ES-I3 (cell line): ENCODE results near the gene IRAK1.
"Not testable (repeated sequence)": the region's sequence is repeated elsewhere in the genome, so short reads cannot be mapped to it uniquely, and the experiment has no call there.

ENCODE experiments used
- H3K36me3 ChIP-seq: 2 replicates; pipeline ENCODE4 v1.6.1; 2013; ENCODE audit warnings: mild to moderate bottlenecking, low read length, control low read depth, moderate library complexity; ENCODE audit not compliant: insufficient read depth
- H3K4me1 ChIP-seq: 2 replicates; pipeline ENCODE4 v1.6.1; 2013; ENCODE audit warnings: mild to moderate bottlenecking, control low read depth, low read length; ENCODE audit not compliant: insufficient read depth
- H3K9ac ChIP-seq: 2 replicates; pipeline ENCODE4 v1.6.1; 2013; ENCODE audit warnings: low read depth, mild to moderate bottlenecking, low read length, moderate library complexity
- H3K9me3 ChIP-seq: 2 replicates; pipeline ENCODE4 v1.6.1; 2013; ENCODE audit warnings: mild to moderate bottlenecking, low read length, moderate library complexity; ENCODE audit not compliant: control insufficient read depth, insufficient read depth

The IRAK1 gene

GRCh38 chrX:153988493-153988892 lies 31.2 kb downstream of the IRAK1 start:
- Histone ChIP-seq H3K9me3 (no peaks in the 10 kb centered on the region), H3K36me3 (no peaks in the 10 kb centered on the region), H3K4me1 (peaks cover 5% of the 10 kb centered on the region; the same call in 1 of the 2 replicates), H3K9ac (no peak overlapping the region)

GRCh38 chrX:153984351-153985178 lies 35.1 kb downstream of the IRAK1 start:
- peaks cover 5% of the 10 kb centered on the region; the same call in 1 of the 2 replicates for H3K4me1 ChIP-seq
- H3K9me3 ChIP-seq: no peaks in the 10 kb centered on the region
- no peaks in the 10 kb centered on the region for H3K36me3 ChIP-seq
- H3K9ac ChIP-seq: no peak overlapping the region

GRCh38 chrX:153983321-153983801 lies 36.3 kb downstream of the IRAK1 start:
- no peaks in the 10 kb centered on the region for H3K9me3 ChIP-seq

GRCh38 chrX:153981771-153982533 lies 37.8 kb downstream of the IRAK1 start:
- no peak overlapping the region for H3K9ac ChIP-seq
- no peaks in the 10 kb centered on the region for H3K9me3 ChIP-seq
- H3K4me1 ChIP-seq: peaks cover 5% of the 10 kb centered on the region; the same call in 1 of the 2 replicates
- no peaks in the 10 kb centered on the region for H3K36me3 ChIP-seq

More at GRCh38 chrX:153983321-153983801, 36.3 kb downstream of the IRAK1 start:
- H3K9ac ChIP-seq: no peak overlapping the region
- peaks cover 5% of the 10 kb centered on the region; the same call in 1 of the 2 replicates for H3K4me1 ChIP-seq
- no peaks in the 10 kb centered on the region for H3K36me3 ChIP-seq

- H3K9ac ChIP-seq: no peak overlapping the region
Observed at GRCh38 chrX:153981231-153981630, 38.5 kb downstream of the IRAK1 start.

GRCh38 chrX:153980394-153980793 lies 39.3 kb downstream of the IRAK1 start:
- H3K9ac ChIP-seq, H3K36me3 ChIP-seq, H3K9me3 ChIP-seq, H3K4me1 ChIP-seq: not testable (repeated sequence)

More at GRCh38 chrX:153981231-153981630, 38.5 kb downstream of the IRAK1 start:
- Histone ChIP-seq H3K9me3 (no peaks in the 10 kb centered on the region), H3K4me1 (peaks cover 5% of the 10 kb centered on the region; the same call in 1 of the 2 replicates), H3K36me3 (no peaks in the 10 kb centered on the region)

GRCh38 chrX:153974726-153975286 lies 44.9 kb downstream of the IRAK1 start:
- H3K36me3 ChIP-seq: no peaks in the 10 kb centered on the region
- no peaks in the 10 kb centered on the region for H3K4me1 ChIP-seq
- H3K9me3 ChIP-seq: no peaks in the 10 kb centered on the region
- H3K9ac ChIP-seq: no peak overlapping the region

GRCh38 chrX:153974003-153974725 lies 45.5 kb downstream of the IRAK1 start:
- H3K4me1 ChIP-seq: no peaks in the 10 kb centered on the region; the same call in 1 of the 2 replicates

GRCh38 chrX:153973127-153974002 lies 46.3 kb downstream of the IRAK1 start:
- Histone ChIP-seq H3K36me3 (no peaks in the 10 kb centered on the region), H3K4me1 (peaks cover 1% of the 10 kb centered on the region; the same call in 1 of the 2 replicates), H3K9ac (peak overlapping the region; percentile 77), H3K9me3 (no peaks in the 10 kb centered on the region)

More at GRCh38 chrX:153974003-153974725, 45.5 kb downstream of the IRAK1 start:
- Histone ChIP-seq H3K36me3 (no peaks in the 10 kb centered on the region), H3K9me3 (no peaks in the 10 kb centered on the region), H3K9ac (no peak overlapping the region)

- Histone ChIP-seq H3K36me3 (no peaks in the 10 kb centered on the region; the same call in 1 of the 2 replicates), H3K9ac (peak within 1 kb of the TSS; percentile 77)
Observed at GRCh38 chrX:153972368-153973126, 47.2 kb downstream of the IRAK1 start, which contains the start of gene TMEM187. TSS of gene TMEM187 (plus strand) at chrX:153972754. CDS start at chrX:153982063, 9,309 bp downstream.

GRCh38 chrX:153971450-153972367 lies 48.0 kb downstream of the IRAK1 start, which contains the start of gene HCFC1:
TSS of gene HCFC1 (minus strand) at chrX:153971818. CDS start at chrX:153970840, 978 bp downstream.
- Histone ChIP-seq H3K4me1 (peaks cover 18% of the 10 kb centered on the region; the same call in 1 of the 2 replicates), H3K9me3 (no peaks in the 10 kb centered on the region; the same call in 1 of the 2 replicates), H3K9ac (peak within 1 kb of the TSS; percentile 77), H3K36me3 (no peaks in the 10 kb centered on the region; the same call in 1 of the 2 replicates)

More at GRCh38 chrX:153972368-153973126, 47.2 kb downstream of the IRAK1 start, which contains the start of gene TMEM187:
- Histone ChIP-seq H3K4me1 (peaks cover 9% of the 10 kb centered on the region; the same call in 1 of the 2 replicates), H3K9me3 (no peaks in the 10 kb centered on the region)
